ENCODE data around the gene PTPRN2. TPM values are rescaled to one million over a fixed set of nuclear protein-coding genes. Genes with fewer than 3 reads are reported as not detected.

PTPRN2 gene
- total RNA-seq, 1 experiment from 2014 or later = 2.1 TPM

GRCh38 chr7:158229945-158230344 is 357.7 kb downstream of the PTPRN2 start:
- peaks cover 7 to 10% of the 10 kb centered on the region in 2 experiments; a peak in 1 of 4 replicates for H3K9me3 ChIP-seq (ENCODE audit: control insufficient read depth in 1 of 2, insufficient read depth in 1 of 2, low read depth in 1 of 2, low read length in 2 of 2)
- CTCF ChIA-PET = no interaction called here
- H3K4me1 ChIP-seq (ENCODE audit: control insufficient read depth in 1 of 2, insufficient read depth in 2 of 2, low read length in 2 of 2) = no peaks in the 10 kb centered on the region
- ATAC-seq (no peak), DNase-seq (ENCODE audit: low read depth, low spot score) (no peak)
- H3K36me3 ChIP-seq (ENCODE audit: control insufficient read depth in 1 of 2, insufficient read depth in 2 of 2, low read length in 2 of 2) = no peaks in the 10 kb centered on the region
- H3K27me3 ChIP-seq (ENCODE audit: insufficient read depth, low read length) = no peaks in the 10 kb centered on the region
- H3K79me2 ChIP-seq (ENCODE audit: insufficient read depth, low read length) = no peaks in the 10 kb centered on the region
- intact Hi-C loops (cut with micrococcal nuclease) = loop anchor here (2.0 kb wide), 2 partner anchors 175 to 797 kb away; no protein-coding TSS in a partner anchor
- RAD21 ChIA-PET (ENCODE audit: low non-redundant PET in 1 of 2, low total read pairs in 2 of 2, uncharacterized antibody in 2 of 2, unreplicated experiment in 2 of 2) = no interaction called here
- H3K27ac ChIP-seq (ENCODE audit: low read depth, low read length) = no peak overlapping the region
- H2AFZ ChIP-seq (ENCODE audit: low read depth, low read length, poor library complexity, severe bottlenecking) = no peak overlapping the region
- TF ChIP-seq CEBPB (IDR thresholded peaks at IDR 0.05; ENCODE audit: low read depth) = no peak
- no peak for TF ChIP-seq ZFX (IDR thresholded peaks at IDR 0.05)
- no peak for TF ChIP-seq ZNF274 (IDR thresholded peaks at IDR 0.05; ENCODE audit: low read depth, low read length)
- TF ChIP-seq SP1 (IDR thresholded peaks at IDR 0.05; ENCODE audit: low read depth) = no peak
- TF ChIP-seq JUND (IDR thresholded peaks at IDR 0.05) = no peak
- TF ChIP-seq TCF7L2 (IDR thresholded peaks at IDR 0.05; ENCODE audit: borderline replicate concordance, extremely low read depth, insufficient read depth, insufficient read length) = no peak
- TF ChIP-seq CBX3 (IDR thresholded peaks at IDR 0.05; ENCODE audit: low read depth) = no peak
- no peak for TF ChIP-seq EGR1 (IDR thresholded peaks at IDR 0.05; ENCODE audit: low read depth)
- TF ChIP-seq ELF1 (IDR thresholded peaks at IDR 0.05; ENCODE audit: borderline replicate concordance, low read depth) = no peak
- TF ChIP-seq CTCF (IDR thresholded peaks at IDR 0.05 in 2 of 3, conservative IDR thresholded peaks at IDR 0.05 in 1 of 3; ENCODE audit: borderline replicate concordance in 1 of 3, insufficient read depth in 1 of 3, low read depth in 2 of 3, low read length in 2 of 3) = no peak
- TF ChIP-seq SIN3A (IDR thresholded peaks at IDR 0.05; ENCODE audit: low read depth) = no peak
- TF ChIP-seq POLR2A (IDR thresholded peaks at IDR 0.05; ENCODE audit: borderline replicate concordance, extremely low read depth, insufficient read depth, insufficient read length) = no peak
- TF ChIP-seq FOSL1 (IDR thresholded peaks at IDR 0.05; ENCODE audit: low read depth) = no peak
- TF ChIP-seq RAD21 (IDR thresholded peaks at IDR 0.05; ENCODE audit: low read depth) = no peak
- H3K9me2 ChIP-seq (ENCODE audit: insufficient read depth) = no peaks in the 10 kb centered on the region
- no peaks in the 10 kb centered on the region for H4K20me1 ChIP-seq (ENCODE audit: insufficient read depth)
- no peak overlapping the region for H3K9ac ChIP-seq (ENCODE audit: low read length)
- H3K4me3 ChIP-seq (replicated peaks in 1 of 2; ENCODE audit: low read depth in 1 of 2, low read length in 2 of 2) = no peak overlapping the region
- H3K4me2 ChIP-seq (ENCODE audit: low read length) = no peak overlapping the region
- POLR2A ChIA-PET = no interaction called here
- BruUV-seq (replicated peaks) = no TSS peak
